NCI-H2029 (cell line): ENCODE measurements around the gene PITPNM2.

ENCODE experiments used
- DNase-seq: peaks from one replicate; lab custom pipeline; 2025; lab: John Stamatoyannopoulos, UW

The PITPNM2 gene

GRCh38 chr12:123150744-123151456, at the start of gene PITPNM2:
Gene PITPNM2, minus strand, starts transcription at chr12:123151090. Its CDS starts 116,500 bp downstream, at chr12:123034590.
- no peak for DNase-seq

GRCh38 chr12:123200414-123200813, 49.5 kb upstream of the PITPNM2 start:
- no peak for DNase-seq

- no peak for DNase-seq
These were observed 49.0 kb upstream of the PITPNM2 start for GRCh38 chr12:123199936-123200335.

GRCh38 chr12:123187637-123188036, 36.7 kb upstream of the PITPNM2 start:
- DNase-seq: no peak

GRCh38 chr12:123180171-123180570, 29.3 kb upstream of the PITPNM2 start:
- DNase-seq: no peak

- no peak for DNase-seq
These were observed 21.1 kb upstream of the PITPNM2 start for GRCh38 chr12:123171967-123172366.

GRCh38 chr12:123167329-123167728, 16.4 kb upstream of the PITPNM2 start:
- DNase-seq: no peak

GRCh38 chr12:123165537-123165936, 14.6 kb upstream of the PITPNM2 start:
- peak; percentile 19 for DNase-seq

- no peak for DNase-seq
These were observed 13.9 kb upstream of the PITPNM2 start for GRCh38 chr12:123164710-123165261.

- no peak for DNase-seq
These were observed 13.3 kb upstream of the PITPNM2 start for GRCh38 chr12:123164222-123164621.

- no peak for DNase-seq
These were observed 12.3 kb upstream of the PITPNM2 start for GRCh38 chr12:123163227-123163626.

GRCh38 chr12:123160801-123161487, 10.1 kb upstream of the PITPNM2 start:
- no peak for DNase-seq

- no peak for DNase-seq
These were observed 3.0 kb upstream of the PITPNM2 start for GRCh38 chr12:123153906-123154305.

GRCh38 chr12:123152833-123153232, 1.9 kb upstream of the PITPNM2 start:
- no peak for DNase-seq

- DNase-seq: no peak
These were observed 866 bp upstream of the PITPNM2 start for GRCh38 chr12:123151457-123152454.

GRCh38 chr12:123150275-123150743, 581 bp downstream of the PITPNM2 start:
- DNase-seq: no peak

GRCh38 chr12:123149501-123150274, 1.2 kb downstream of the PITPNM2 start:
- DNase-seq: no peak

GRCh38 chr12:123149088-123149487, 1.8 kb downstream of the PITPNM2 start:
- DNase-seq: no peak

GRCh38 chr12:123148655-123149054, 2.2 kb downstream of the PITPNM2 start:
- DNase-seq: no peak

- no peak for DNase-seq
These were observed 2.7 kb downstream of the PITPNM2 start for GRCh38 chr12:123148223-123148622.

GRCh38 chr12:123145211-123145610, 5.7 kb downstream of the PITPNM2 start:
- DNase-seq: no peak
